ENCODE results near the gene OXT.
"Not testable (repeated sequence)": the region's sequence is repeated elsewhere in the genome, so short reads cannot be mapped to it uniquely, and the experiment has no call there.

The OXT gene

GRCh38 chr20:3115190-3116107 lies 44.0 kb downstream of the OXT start:
- no peaks in the 10 kb centered on the region for H3F3A ChIP-seq (ENCODE audit: low read depth)
- no peak overlapping the region for H3K4me3 ChIP-seq (ENCODE audit: low read length, poor library complexity, severe bottlenecking)
- H3K4me2 ChIP-seq (ENCODE audit: low read depth, low read length, poor library complexity, severe bottlenecking) = no peak overlapping the region
- H3K9me2 ChIP-seq (replicated peaks; ENCODE audit: low read depth, low read length) = no peaks in the 10 kb centered on the region
- H4K20me1 ChIP-seq (ENCODE audit: insufficient read depth, low read length, poor library complexity, severe bottlenecking) = no peaks in the 10 kb centered on the region
- peaks cover 16% of the 10 kb centered on the region for H3K4me1 ChIP-seq (ENCODE audit: insufficient read depth, low read length, poor library complexity, severe bottlenecking)
- no peaks in the 10 kb centered on the region for H3K27me3 ChIP-seq (ENCODE audit: insufficient read depth, low read length, poor library complexity, severe bottlenecking)
- H3K79me2 ChIP-seq (ENCODE audit: insufficient read depth, low read length) = no peaks in the 10 kb centered on the region
- no peak overlapping the region for H2AFZ ChIP-seq (ENCODE audit: low read length)
- no peaks in the 10 kb centered on the region for H3K9me3 ChIP-seq (ENCODE audit: insufficient read depth, low read depth, low read length)
- no peak for TF ChIP-seq EZH2phosphoT487 (IDR thresholded peaks at IDR 0.05; ENCODE audit: borderline replicate concordance)
- TF ChIP-seq, protein P1, sequence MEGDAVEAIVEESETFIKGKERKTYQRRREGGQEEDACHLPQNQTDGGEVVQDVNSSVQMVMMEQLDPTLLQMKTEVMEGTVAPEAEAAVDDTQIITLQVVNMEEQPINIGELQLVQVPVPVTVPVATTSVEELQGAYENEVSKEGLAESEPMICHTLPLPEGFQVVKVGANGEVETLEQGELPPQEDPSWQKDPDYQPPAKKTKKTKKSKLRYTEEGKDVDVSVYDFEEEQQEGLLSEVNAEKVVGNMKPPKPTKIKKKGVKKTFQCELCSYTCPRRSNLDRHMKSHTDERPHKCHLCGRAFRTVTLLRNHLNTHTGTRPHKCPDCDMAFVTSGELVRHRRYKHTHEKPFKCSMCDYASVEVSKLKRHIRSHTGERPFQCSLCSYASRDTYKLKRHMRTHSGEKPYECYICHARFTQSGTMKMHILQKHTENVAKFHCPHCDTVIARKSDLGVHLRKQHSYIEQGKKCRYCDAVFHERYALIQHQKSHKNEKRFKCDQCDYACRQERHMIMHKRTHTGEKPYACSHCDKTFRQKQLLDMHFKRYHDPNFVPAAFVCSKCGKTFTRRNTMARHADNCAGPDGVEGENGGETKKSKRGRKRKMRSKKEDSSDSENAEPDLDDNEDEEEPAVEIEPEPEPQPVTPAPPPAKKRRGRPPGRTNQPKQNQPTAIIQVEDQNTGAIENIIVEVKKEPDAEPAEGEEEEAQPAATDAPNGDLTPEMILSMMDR (conservative IDR thresholded peaks at IDR 0.05; ENCODE audit: low read length) = peak; percentile 77
- peaks cover 3% of the 10 kb centered on the region; the same call in 1 of the 2 replicates for H3K36me3 ChIP-seq (ENCODE audit: insufficient read depth, low read length)
- no peak overlapping the region for H3K9ac ChIP-seq (ENCODE audit: low read depth, low read length, poor library complexity, severe bottlenecking)

DNA sequence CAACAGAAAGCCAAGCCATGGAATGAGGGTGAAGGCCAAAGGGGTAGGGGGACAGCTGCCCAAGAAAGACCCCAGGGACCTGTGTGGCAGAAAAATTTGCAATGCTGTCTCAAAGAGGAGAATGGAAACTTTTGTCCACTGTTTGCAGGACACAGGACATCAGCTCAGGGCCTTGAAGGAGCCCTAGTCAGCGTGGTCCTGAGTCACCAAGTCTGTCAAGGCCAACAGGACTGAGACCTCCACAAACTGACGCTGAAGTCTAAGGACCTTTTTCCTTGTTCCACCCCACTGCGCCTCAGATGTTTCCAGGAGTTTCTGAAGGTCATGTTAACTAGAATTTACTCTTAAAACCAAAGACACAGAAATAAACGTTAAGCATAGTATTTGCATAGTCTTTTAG lies 44.9 kb downstream of the OXT start:
- Histone ChIP-seq H4K20me1 (ENCODE audit: insufficient read depth, low read length, poor library complexity, severe bottlenecking) (no peaks in the 10 kb centered on the region), H3K79me2 (ENCODE audit: insufficient read depth, low read length) (no peaks in the 10 kb centered on the region), H3K9me3 (ENCODE audit: insufficient read depth, low read depth, low read length) (no peaks in the 10 kb centered on the region), H3K4me3 (ENCODE audit: low read length, poor library complexity, severe bottlenecking) (no peak overlapping the region), H3K27me3 (ENCODE audit: insufficient read depth, low read length, poor library complexity, severe bottlenecking) (no peaks in the 10 kb centered on the region), H3K36me3 (ENCODE audit: insufficient read depth, low read length) (peaks cover 10% of the 10 kb centered on the region; the same call in 1 of the 2 replicates), H3K9me2 (replicated peaks; ENCODE audit: low read depth, low read length) (no peaks in the 10 kb centered on the region), H2AFZ (ENCODE audit: low read length) (no peak overlapping the region), H3K9ac (ENCODE audit: low read depth, low read length, poor library complexity, severe bottlenecking) (no peak overlapping the region), H3K4me2 (ENCODE audit: low read depth, low read length, poor library complexity, severe bottlenecking) (no peak overlapping the region), H3K4me1 (ENCODE audit: insufficient read depth, low read length, poor library complexity, severe bottlenecking) (peaks cover 16% of the 10 kb centered on the region), H3F3A (ENCODE audit: low read depth) (no peaks in the 10 kb centered on the region)
- TF ChIP-seq, protein P1 (conservative IDR thresholded peaks at IDR 0.05; ENCODE audit: low read length) = no peak
- TF ChIP-seq EZH2phosphoT487 (IDR thresholded peaks at IDR 0.05; ENCODE audit: borderline replicate concordance) = no peak

- H3K9ac ChIP-seq (ENCODE audit: low read depth, low read length, poor library complexity, severe bottlenecking); H3K79me2 ChIP-seq (ENCODE audit: insufficient read depth, low read length); H3F3A ChIP-seq (ENCODE audit: low read depth); H2AFZ ChIP-seq (ENCODE audit: low read length); H3K9me3 ChIP-seq (ENCODE audit: insufficient read depth, low read depth, low read length); H3K9me2 ChIP-seq (replicated peaks; ENCODE audit: low read depth, low read length); H4K20me1 ChIP-seq (ENCODE audit: insufficient read depth, low read length, poor library complexity, severe bottlenecking); H3K4me3 ChIP-seq (ENCODE audit: low read length, poor library complexity, severe bottlenecking); H3K4me2 ChIP-seq (ENCODE audit: low read depth, low read length, poor library complexity, severe bottlenecking); H3K27me3 ChIP-seq (ENCODE audit: insufficient read depth, low read length, poor library complexity, severe bottlenecking); H3K4me1 ChIP-seq (ENCODE audit: insufficient read depth, low read length, poor library complexity, severe bottlenecking): not testable (repeated sequence)
- H3K36me3 ChIP-seq (ENCODE audit: insufficient read depth, low read length) = peaks cover 22% of the 10 kb centered on the region; the same call in 1 of the 2 replicates
Measured at GRCh38 chr20:3117839-3118379, 46.5 kb downstream of the OXT start.

Measured in Loucy (cell line).